Activated CD4-positive, alpha-beta T cell treated with anti-CD3 and anti-CD28 coated beads, Interleukin-2, Interleukin-6, amounts not matched to agents 100 ng/mL and 50 ng/mL, durations not matched to agents 16 hours and 8 hours (primary cell): ENCODE measurements around the gene SPG7.
"Not testable (repeated sequence)": the region's sequence is repeated elsewhere in the genome, so short reads cannot be mapped to it uniquely, and the experiment has no call there.

Experiments
- DNase-seq: peaks from one replicate; pipeline ENCODE4 v3.0.0-alpha.2; 2020

The SPG7 gene

DNA sequence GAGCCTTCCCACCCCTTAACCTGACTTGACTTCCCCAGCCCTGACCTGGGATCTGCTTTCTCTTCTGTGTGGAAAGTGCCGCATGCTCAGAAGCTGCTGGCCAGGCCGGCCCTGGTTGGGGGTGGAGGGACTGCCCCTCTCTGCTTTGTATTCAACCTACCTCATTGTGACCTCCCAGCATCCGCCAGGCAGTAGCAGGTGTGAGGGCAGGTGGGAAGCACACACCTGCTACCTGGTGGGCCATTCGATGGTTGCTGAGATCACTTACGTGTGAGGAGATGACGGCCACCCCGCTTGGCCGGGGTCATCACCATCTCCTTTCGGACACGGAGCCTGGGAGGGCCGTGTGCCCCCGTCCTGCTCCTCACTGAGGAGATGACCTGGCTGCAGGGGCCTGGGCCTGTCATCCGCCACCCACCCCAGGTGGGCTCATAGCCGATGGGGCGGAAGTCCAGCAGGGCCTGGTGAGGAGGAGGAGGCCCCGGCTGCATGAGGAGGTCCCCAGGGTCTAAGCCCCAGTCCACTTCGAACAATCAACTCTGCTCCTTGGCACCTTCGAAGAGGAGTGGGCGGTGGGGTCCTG is 74.5 kb downstream of the SPG7 start:
- no peak for DNase-seq

GRCh38 chr16:89583197-89583894 is 75.1 kb downstream of the SPG7 start:
- no peak for DNase-seq

DNA sequence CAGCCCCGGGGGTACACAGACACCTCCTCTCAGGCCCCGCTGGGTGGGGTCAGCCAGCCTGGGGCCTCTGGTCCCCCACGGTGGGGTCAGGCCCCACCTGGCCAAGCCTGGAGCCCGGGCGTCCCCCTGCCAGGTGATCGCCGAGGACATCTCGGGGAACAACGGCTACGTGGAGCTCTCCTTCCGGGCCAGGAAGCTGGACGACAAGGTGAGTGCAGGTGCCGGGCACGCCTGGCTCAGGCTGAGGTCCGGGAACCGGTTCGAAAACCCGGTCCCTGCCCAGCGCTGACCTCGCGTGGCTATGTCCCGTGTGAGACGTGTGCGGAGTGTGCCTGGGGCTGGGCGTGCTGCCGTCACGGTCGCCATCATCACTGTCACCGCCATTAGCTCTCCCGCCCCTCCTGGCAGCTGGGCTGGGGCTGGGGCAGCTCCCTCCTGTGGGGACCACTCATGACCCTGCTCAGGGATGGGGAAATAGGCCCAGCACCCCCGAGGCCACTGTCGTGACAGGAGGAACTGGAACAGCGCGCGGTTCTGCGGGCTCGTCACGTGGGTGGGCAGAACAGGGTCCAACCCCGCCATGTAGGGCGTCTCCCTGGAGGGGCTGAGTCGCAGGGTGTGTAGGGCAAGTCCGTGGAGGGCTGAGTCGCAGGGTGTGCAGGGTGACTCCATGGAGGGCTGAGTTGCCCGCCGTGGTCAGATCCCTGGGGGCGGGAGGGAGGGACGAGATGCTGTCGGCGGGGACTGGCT is 75.9 kb downstream of the SPG7 start:
- DNase-seq = no peak

- DNase-seq = no peak
Observed at GRCh38 chr16:89584768-89585549, 76.8 kb downstream of the SPG7 start.

DNA sequence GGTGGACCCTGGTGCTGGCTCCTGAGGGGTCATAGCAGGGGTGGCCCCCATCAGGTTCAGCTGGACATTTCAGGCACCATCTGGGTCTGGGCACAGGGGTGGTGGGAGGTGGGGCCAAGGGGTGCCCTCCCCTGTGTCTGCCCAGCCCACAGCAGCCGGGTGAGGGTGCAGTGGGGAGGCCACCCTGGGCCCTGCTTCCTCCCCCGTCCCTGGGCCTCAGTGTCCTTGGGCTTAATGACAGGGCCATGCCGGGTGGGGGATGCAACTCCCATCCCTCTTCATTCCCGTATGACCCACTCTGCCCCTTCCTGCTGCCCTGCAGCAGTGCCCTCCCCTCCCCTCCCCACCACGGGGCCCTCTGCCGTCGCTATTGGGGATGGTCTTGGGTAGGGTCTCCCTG is 78.0 kb downstream of the SPG7 start:
- no peak for DNase-seq

DNA sequence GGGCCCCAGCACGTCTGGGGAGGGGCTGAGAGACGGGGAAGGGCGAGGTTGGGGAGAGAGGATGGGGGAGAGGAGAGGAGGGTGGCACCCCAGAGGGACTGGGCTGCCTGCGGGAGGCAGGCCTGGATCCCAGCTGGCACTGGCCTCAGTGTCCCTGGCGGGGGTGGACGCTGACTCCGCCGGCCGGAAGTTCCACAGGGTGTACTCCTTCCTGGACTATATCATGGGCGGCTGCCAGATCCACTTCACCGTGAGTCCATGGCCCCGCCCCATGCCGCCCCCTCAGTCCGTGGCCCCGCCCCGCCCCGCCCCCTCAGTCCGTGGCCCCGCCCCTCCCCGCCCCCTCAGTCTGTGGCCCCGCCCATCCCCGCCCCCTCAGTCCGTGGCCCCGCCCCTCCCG is 78.7 kb downstream of the SPG7 start:
- DNase-seq = no peak

- DNase-seq = not testable (repeated sequence)
Observed at GRCh38 chr16:89587676-89588075, 79.5 kb downstream of the SPG7 start.

GRCh38 chr16:89588413-89589109 is 80.4 kb downstream of the SPG7 start:
- no peak for DNase-seq

- DNase-seq = no peak
Observed at GRCh38 chr16:89589241-89589926, 81.2 kb downstream of the SPG7 start.

DNA sequence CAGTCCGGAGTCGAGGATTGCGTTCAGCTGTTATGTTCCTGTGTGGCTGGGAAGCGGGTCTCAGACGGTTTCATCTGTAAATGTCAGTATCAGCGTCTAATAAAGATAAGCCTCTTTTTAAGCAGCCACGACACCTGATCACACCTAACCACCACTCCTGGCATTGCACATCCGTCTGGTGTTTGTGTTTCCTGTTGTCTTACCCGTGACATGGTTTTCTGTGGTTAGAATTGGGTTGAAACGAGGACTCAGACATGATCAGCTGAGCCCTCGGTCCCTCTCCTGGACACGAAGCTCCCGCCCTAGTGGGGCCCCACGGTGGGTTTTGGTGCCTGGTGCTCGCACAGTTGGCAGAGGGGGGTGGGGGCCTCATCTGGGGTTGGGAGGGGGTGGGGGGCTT is 85.6 kb downstream of the SPG7 start:
- peak; percentile 49 for DNase-seq

DNA sequence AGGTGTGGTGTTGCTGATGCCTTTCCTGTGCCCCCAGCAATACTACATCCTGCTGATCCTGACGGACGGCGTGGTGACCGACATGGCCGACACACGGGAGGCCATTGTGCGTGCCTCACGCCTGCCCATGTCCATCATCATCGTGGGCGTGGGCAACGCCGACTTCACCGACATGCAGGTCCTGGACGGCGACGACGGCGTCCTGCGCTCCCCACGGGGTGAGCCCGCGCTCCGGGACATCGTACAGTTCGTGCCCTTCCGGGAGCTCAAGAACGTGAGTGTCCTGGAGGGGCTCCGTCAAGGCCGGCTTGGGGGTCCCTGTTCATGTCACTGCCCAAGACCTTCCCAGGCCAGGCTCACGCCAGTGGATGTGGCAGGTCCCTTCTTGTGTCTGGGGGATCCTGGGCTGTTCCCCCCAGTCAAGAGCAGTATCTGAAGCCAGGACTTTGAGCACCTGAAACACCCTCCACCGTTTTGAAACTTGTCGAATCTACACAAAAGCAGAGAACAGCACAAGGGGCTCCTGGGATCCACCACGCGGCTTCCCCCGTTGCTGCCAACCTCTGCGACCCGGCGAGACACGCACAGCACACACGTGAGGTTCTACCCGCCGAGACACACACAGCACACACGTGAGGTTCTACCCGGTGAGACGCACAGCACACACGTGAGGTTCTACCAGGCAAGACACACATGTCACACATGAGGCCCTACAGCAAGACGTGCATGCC is 87.3 kb downstream of the SPG7 start:
- no peak for DNase-seq

- DNase-seq = no peak
Observed at GRCh38 chr16:89596061-89596689, 88.0 kb downstream of the SPG7 start.

- DNase-seq = no peak
Observed at GRCh38 chr16:89596957-89597649, 88.9 kb downstream of the SPG7 start.

DNA sequence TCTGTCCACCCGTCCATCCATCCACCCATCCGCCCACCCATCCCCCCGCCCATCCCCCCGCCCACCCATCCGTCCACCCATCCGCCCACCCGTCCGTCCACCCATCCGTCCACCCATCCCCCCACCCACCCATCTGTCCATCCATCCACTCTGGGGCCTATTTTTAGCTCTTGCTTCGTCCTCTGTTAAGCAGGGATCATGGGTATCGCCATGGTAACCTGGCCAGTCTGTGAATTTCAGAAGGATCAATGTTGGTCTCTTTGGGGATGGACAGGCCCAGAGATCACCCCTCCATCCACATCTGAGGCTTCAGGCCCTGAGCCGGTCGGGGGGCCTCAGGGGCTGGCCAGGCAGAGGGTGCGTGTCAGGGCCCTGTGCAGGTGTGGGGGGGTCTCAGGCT is 90.0 kb downstream of the SPG7 start:
- peak; percentile 27 for DNase-seq

DNA sequence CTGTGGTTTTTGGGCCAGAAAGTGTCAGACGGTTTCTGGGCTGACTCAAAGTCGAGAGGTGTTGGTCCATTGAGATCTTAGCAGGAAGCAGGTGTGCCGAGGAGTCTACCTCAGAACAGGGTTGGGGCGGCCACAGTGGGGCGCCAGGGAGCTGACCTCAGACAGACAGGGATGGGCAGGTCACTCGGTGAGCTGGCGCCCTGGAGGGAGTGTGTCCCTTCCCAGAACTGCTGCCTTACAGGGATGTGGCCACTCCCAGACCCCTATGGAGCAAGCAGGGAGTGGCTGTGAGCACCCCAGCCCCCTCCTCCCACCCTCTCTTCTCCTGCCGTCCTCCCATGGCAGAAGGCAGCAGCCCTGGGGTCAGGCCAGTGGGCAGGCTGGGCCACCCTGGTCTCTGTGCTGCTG is 91.3 kb downstream of the SPG7 start:
- DNase-seq = peak; percentile 49

GRCh38 chr16:89599902-89600301 is 91.7 kb downstream of the SPG7 start:
- DNase-seq = no peak

DNA sequence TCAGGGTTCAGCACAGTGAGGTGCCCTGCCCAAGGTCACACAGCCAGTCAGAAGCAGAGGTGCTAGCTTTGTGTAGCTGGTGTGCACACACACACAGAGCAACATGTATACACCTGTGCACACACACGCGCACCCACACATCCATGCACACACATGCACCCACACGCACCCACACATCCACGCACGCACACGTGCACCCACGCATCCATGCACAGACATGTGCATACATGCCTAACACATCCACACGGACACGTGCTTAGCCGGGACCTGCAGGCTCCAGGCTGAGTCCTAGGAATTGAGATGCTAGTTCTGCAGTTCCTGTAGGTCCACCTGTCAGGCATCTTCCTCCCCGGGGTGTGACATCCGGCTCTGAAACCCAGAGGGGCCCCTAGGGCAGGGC is 92.2 kb downstream of the SPG7 start:
- DNase-seq = no peak

DNA sequence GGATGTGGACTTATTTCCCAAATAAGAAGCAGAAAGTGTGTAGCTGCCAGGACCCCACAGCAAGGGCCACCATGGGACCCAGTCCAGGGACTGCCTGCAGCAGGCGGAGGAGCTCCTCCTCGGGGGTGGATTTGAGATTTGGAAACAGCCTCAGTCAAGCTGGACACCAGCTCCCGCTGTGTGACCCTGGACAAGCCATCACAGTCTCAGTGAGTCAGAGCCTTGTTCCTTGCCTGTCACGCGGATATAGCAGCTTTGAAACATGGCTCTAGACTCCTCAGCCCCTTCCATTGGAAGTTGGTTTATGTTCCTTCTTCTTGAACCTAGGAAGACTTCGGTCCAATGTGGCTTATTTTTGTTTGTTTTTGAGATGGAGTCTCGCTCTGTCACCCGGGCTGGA is 92.8 kb downstream of the SPG7 start:
- DNase-seq = no peak

GRCh38 chr16:89601906-89602272 is 93.7 kb downstream of the SPG7 start:
- DNase-seq = no peak

DNA sequence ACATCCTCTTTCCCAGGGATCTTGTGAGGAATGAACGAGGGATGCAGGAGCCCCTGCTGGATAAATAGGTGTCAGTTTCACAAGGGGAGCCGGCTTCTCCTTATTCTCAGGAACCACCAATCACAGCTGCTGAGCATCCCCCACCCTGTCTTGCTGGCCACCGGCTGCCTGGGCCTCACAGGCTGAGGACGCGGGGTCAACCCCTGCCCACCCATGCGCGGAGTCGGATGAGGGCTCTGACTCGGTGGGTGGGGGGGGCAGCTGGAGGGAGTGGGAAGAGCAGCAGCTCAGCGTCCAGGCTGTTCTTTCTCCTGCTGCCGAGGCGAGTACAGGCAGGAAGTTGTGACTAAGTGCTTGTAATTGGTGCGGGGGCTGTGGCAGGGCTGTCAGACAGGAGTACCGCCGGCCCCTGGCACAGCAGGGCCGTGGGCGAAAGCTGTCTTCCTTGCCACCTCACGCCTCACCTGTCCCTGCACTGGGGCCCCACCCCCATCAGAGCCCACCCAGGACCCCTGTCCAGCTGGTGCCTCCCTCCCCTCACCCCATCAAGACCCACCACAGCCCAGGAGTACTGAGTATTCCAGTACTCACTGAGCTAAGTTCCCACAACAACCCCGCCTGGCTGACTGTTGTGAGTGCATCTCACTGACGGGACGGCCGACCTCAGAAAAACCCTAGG is 94.2 kb downstream of the SPG7 start:
- peak; percentile 53 for DNase-seq
